OCI-LY1 (cell line): Measurements from ENCODE around the gene TBX20.
"Not testable (repeated sequence)": the region's sequence is repeated elsewhere in the genome, so short reads cannot be mapped to it uniquely, and the experiment has no call there.

Experiments used
- H2AFZ ChIP-seq: fragments of 200-600 bp; sonication (generic), shearing (Covaris generic); 2 replicates; pipeline ENCODE4 v1.6.0; 2014; ENCODE audit warnings: antibody characterized with exemption, mild to moderate bottlenecking, low read length
- H3F3A ChIP-seq: fragments of 200-600 bp; sonication (generic), shearing (Covaris generic); 2 replicates; pipeline ENCODE4 v1.6.0; 2014; ENCODE audit warnings: mild to moderate bottlenecking, antibody characterized with exemption, low read length, moderate library complexity; ENCODE audit not compliant: insufficient read depth
- H3K27ac ChIP-seq: fragments of 200-600 bp; sonication (generic); 2 replicates; pipeline ENCODE4 v1.5.1; 2014; ENCODE audit warnings: low read length, mixed run types, mild to moderate bottlenecking, low read depth; ENCODE audit not compliant: poor library complexity, severe bottlenecking
- H3K27me3 ChIP-seq: fragments of 200-600 bp; sonication (generic); 2 replicates; pipeline ENCODE4 v1.6.0; 2014; ENCODE audit warnings: antibody characterized with exemption, mild to moderate bottlenecking, low read length, moderate library complexity; ENCODE audit not compliant: insufficient read depth
- H3K36me3 ChIP-seq: fragments of 200-600 bp; sonication (generic); 2 replicates; pipeline ENCODE4 v1.6.1; 2014; ENCODE audit warnings: mild to moderate bottlenecking, antibody characterized with exemption, low read length, moderate library complexity, mixed read lengths; ENCODE audit not compliant: insufficient read depth
- H3K4me1 ChIP-seq: fragments of 200-600 bp; sonication (generic); 2 replicates; pipeline ENCODE4 v1.5.1; 2014; ENCODE audit warnings: mild to moderate bottlenecking, low read length, moderate library complexity; ENCODE audit not compliant: insufficient read depth, severe bottlenecking
- H3K4me2 ChIP-seq: fragments of 200-600 bp; sonication (generic), shearing (Covaris generic); 2 replicates; pipeline ENCODE4 v1.6.1; 2014; ENCODE audit warnings: low read length
- H3K4me3 ChIP-seq: fragments of 200-600 bp; sonication (generic); 2 replicates; pipeline ENCODE4 v1.5.1; 2014; ENCODE audit warnings: low read length, low read depth, mild to moderate bottlenecking, mixed read lengths; ENCODE audit not compliant: poor library complexity, severe bottlenecking
- H3K79me2 ChIP-seq: fragments of 200-600 bp; shearing (Covaris generic); 2 replicates; pipeline ENCODE4 v1.6.1; 2016; ENCODE audit warnings: mixed run types, low read length, mixed read lengths; ENCODE audit not compliant: insufficient read depth
- H3K9ac ChIP-seq: fragments of 200-600 bp; sonication (generic), shearing (Covaris generic); 2 replicates; pipeline ENCODE4 v1.6.1; 2014; ENCODE audit warnings: mild to moderate bottlenecking, low read length, mixed read lengths
- H3K9me2 ChIP-seq: fragments of 200-600 bp; sonication (generic), shearing (Covaris generic); 2 replicates; pipeline ENCODE4 v1.6.1; 2014; ENCODE audit warnings: low read depth, mild to moderate bottlenecking, low read length, mixed read lengths
- H3K9me3 ChIP-seq: fragments of 200-600 bp; shearing (Covaris generic); 2 replicates; pipeline ENCODE4 v1.6.1; 2014; ENCODE audit warnings: low read length, mixed read lengths
- H4K20me1 ChIP-seq: fragments of 200-600 bp; sonication (generic), shearing (Covaris generic); 2 replicates; pipeline ENCODE4 v1.6.0; 2016; ENCODE audit warnings: mild to moderate bottlenecking, low read length; ENCODE audit not compliant: insufficient read depth

The TBX20 gene

GRCh38 chr7:35183873-35184503 lies 69.9 kb downstream of the TBX20 start:
- not testable (repeated sequence) for H3K9ac ChIP-seq

DNA sequence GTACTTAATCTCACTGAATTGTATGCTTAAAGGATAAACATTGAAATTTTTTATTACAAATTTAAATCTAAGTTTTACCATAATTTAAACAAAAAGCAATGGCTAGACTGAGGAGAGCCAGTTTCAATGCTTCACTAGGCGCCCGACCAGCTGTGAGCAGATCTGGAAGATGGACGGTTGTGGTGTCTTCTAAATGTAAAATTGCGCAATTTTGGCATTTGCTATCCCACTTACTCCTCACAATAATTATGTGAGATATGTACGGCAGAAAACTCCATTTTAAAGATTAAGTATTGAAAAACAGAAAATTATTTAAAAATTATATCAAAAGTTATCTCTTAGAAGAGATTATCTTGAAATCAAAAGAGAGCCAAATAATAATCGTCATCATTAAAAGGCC lies 73.2 kb downstream of the TBX20 start:
- H3K4me1 ChIP-seq, H3K4me2 ChIP-seq, H3K4me3 ChIP-seq, H3K79me2 ChIP-seq, H3K36me3 ChIP-seq, H3F3A ChIP-seq, H3K9me2 ChIP-seq, H3K9me3 ChIP-seq, H2AFZ ChIP-seq, H3K27ac ChIP-seq, H3K9ac ChIP-seq, H3K27me3 ChIP-seq, H4K20me1 ChIP-seq: not testable (repeated sequence)

More at GRCh38 chr7:35183873-35184503, 69.9 kb downstream of the TBX20 start:
- H3K4me3 ChIP-seq, H3K79me2 ChIP-seq, H3K27ac ChIP-seq, H3K4me2 ChIP-seq, H4K20me1 ChIP-seq, H2AFZ ChIP-seq, H3K9me3 ChIP-seq, H3K4me1 ChIP-seq, H3K9me2 ChIP-seq, H3K27me3 ChIP-seq, H3F3A ChIP-seq, H3K36me3 ChIP-seq: not testable (repeated sequence)

DNA sequence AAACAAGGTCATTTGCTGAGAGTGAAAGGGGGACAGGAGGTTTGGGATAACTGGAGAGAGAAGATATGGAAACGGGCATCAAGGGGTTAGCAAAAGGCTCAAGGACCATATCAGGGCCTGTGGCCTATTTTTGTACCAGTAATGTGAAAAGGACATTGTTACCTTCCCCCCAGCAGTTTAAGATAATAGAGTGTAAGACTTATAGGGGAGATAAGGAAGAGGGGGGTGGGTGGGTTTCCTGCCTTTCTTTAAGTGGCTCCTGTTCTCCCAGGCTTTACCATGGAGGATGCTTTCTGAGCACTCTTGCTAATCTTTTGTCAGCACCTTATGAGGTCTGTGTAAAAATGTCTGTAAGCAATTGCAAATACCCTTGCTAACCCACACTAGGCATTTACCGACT lies 80.7 kb downstream of the TBX20 start:
- H3K4me3 ChIP-seq, H3K27me3 ChIP-seq, H3K36me3 ChIP-seq, H3K79me2 ChIP-seq, H3K4me1 ChIP-seq, H3K27ac ChIP-seq, H3K9ac ChIP-seq, H3K9me2 ChIP-seq, H3F3A ChIP-seq, H2AFZ ChIP-seq, H3K9me3 ChIP-seq, H4K20me1 ChIP-seq, H3K4me2 ChIP-seq: not testable (repeated sequence)

GRCh38 chr7:35172131-35172530 lies 81.8 kb downstream of the TBX20 start:
- H3K4me2 ChIP-seq, H3K9ac ChIP-seq, H3K79me2 ChIP-seq, H3K27me3 ChIP-seq, H3K27ac ChIP-seq, H3F3A ChIP-seq, H3K36me3 ChIP-seq, H3K9me3 ChIP-seq, H3K4me3 ChIP-seq, H4K20me1 ChIP-seq, H2AFZ ChIP-seq, H3K4me1 ChIP-seq, H3K9me2 ChIP-seq: not testable (repeated sequence)

- H3K27ac ChIP-seq, H3K9me3 ChIP-seq, H3F3A ChIP-seq, H3K36me3 ChIP-seq, H2AFZ ChIP-seq, H3K9ac ChIP-seq, H3K9me2 ChIP-seq, H3K4me2 ChIP-seq, H3K4me1 ChIP-seq, H3K79me2 ChIP-seq, H3K27me3 ChIP-seq, H4K20me1 ChIP-seq, H3K4me3 ChIP-seq: not testable (repeated sequence)
Measured at GRCh38 chr7:35167658-35168057, 86.2 kb downstream of the TBX20 start.

DNA sequence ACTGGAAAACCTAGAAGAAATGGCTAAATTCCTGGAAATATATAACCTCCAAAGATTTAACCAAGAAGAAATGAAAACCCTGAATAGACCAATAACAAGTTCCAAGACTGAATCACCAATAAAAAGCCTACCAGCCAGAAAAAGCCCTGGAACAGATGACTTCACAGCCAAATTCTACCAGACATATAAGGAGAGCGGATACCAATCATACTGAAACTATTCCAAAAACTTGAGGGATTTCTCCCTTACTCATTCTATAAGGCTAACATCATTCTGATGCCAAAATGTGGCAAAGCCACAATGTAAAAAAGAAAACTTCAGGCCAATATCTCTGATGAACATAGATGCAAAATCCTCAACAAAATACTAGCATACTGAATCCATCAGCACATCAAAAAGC lies 86.7 kb downstream of the TBX20 start:
- H3K79me2 ChIP-seq, H4K20me1 ChIP-seq, H3K9ac ChIP-seq, H3F3A ChIP-seq, H2AFZ ChIP-seq, H3K9me2 ChIP-seq, H3K27ac ChIP-seq, H3K4me1 ChIP-seq, H3K36me3 ChIP-seq, H3K9me3 ChIP-seq, H3K4me2 ChIP-seq, H3K4me3 ChIP-seq, H3K27me3 ChIP-seq: not testable (repeated sequence)

DNA sequence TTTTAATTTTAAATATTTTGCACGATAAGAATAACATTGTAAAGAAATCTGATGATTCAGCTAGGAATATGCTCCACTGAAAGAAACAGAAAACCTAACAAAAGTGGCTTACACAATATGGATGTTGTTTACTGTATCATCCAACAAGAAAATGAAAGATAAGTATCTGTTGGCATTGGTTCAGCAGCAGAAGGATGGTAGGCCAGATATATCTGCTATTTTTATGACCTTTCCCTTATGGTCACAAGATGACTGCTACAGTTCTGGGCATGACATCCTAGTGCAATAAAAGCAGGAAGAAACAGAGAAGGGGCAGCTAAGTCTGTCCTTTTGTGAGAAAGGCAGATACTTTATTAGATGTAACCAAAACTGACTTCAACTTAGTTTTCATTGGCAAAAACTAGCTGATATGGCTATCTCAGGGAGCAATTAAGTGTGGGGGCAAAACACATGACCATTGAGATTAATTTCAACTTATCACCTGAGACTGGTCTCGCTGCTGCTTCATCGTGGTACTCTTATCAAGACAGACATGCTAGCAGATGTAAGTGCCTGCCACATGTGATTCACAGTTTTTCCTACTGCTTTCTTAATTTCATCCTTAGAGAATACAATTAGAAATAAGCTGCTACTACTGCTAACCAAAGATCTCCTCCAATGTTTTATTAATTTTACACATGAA lies 92.7 kb downstream of the TBX20 start:
- H3K27ac ChIP-seq, H3K9me3 ChIP-seq, H3F3A ChIP-seq, H3K4me1 ChIP-seq, H3K9me2 ChIP-seq, H2AFZ ChIP-seq, H3K79me2 ChIP-seq, H3K4me3 ChIP-seq, H3K36me3 ChIP-seq, H3K4me2 ChIP-seq, H3K27me3 ChIP-seq, H3K9ac ChIP-seq, H4K20me1 ChIP-seq: not testable (repeated sequence)
